HFF-Myc (cell line): ENCODE data around the gene FGF10.
A peak's percentile ranks its signal among the peaks of the same experiment; 100 is the strongest.

ENCODE experiments used
- DNase-seq: peaks from one replicate; pipeline ENCODE4 v3.0.0-alpha.2; 2011; ENCODE audit warnings: low read depth; ENCODE audit errors: extremely low read depth
- H3K4me3 ChIP-seq: replicated peaks from 2 replicates; pipeline ENCODE4 v1.5.1; 2011; ENCODE audit warnings: low read depth, mild to moderate bottlenecking, control low read depth, low read length
- CTCF ChIP-seq: IDR thresholded peaks from 2 replicates; pipeline ENCODE4 v1.5.1; 2012; ENCODE audit warnings: mild to moderate bottlenecking, low read depth, low read length, control low read depth; ENCODE audit errors: missing control alignments

The FGF10 gene

GRCh38 chr5:44332285-44332971 is 56.8 kb downstream of the FGF10 start:
- TF ChIP-seq CTCF = peak; percentile 35
- no peak for DNase-seq

GRCh38 chr5:44331471-44332050 is 57.7 kb downstream of the FGF10 start:
- no peak for TF ChIP-seq CTCF
- no peak for DNase-seq
- no peak overlapping the region for H3K4me3 ChIP-seq

More at GRCh38 chr5:44332285-44332971, 56.8 kb downstream of the FGF10 start:
- H3K4me3 ChIP-seq = no peak overlapping the region

GRCh38 chr5:44329716-44330115 is 59.5 kb downstream of the FGF10 start:
- no peak for DNase-seq

GRCh38 chr5:44321144-44321725 is 68.0 kb downstream of the FGF10 start:
- no peak overlapping the region for H3K4me3 ChIP-seq
- no peak for TF ChIP-seq CTCF
- no peak for DNase-seq

More at GRCh38 chr5:44329716-44330115, 59.5 kb downstream of the FGF10 start:
- TF ChIP-seq CTCF = no peak
- H3K4me3 ChIP-seq = no peak overlapping the region

GRCh38 chr5:44320188-44320587 is 69.0 kb downstream of the FGF10 start:
- no peak overlapping the region for H3K4me3 ChIP-seq
- no peak for DNase-seq
- no peak for TF ChIP-seq CTCF

GRCh38 chr5:44318883-44319282 is 70.3 kb downstream of the FGF10 start:
- TF ChIP-seq CTCF = no peak
- no peak for DNase-seq
- no peak overlapping the region for H3K4me3 ChIP-seq
